LHCN-M2 (cell line): ENCODE measurements around the gene UCN. TPM values are rescaled to one million over a fixed set of nuclear protein-coding genes. Genes with fewer than 3 reads are reported as not detected.
"Not testable (repeated sequence)": the region's sequence is repeated elsewhere in the genome, so short reads cannot be mapped to it uniquely, and the experiment has no call there.

Source experiments
- DNase-seq: peaks from one replicate; pipeline ENCODE4 v3.0.0-alpha.2; 2012; ENCODE audit warnings: low read depth
- total RNA-seq: library from RNA; depleted of rRNA; stranded (reverse); fragments of >200 nt; gene quantifications from 2 replicates; pipeline ENCODE4 v1.2.3, GENCODE V29; 2014

The UCN gene
- total RNA-seq, 1 experiment from 2014 or later: 1.2 TPM

GRCh38 chr2:27285481-27285880 lies 22.8 kb downstream of the UCN start:
- DNase-seq: no peak

GRCh38 chr2:27284996-27285395 lies 23.2 kb downstream of the UCN start:
- DNase-seq: no peak

- no peak for DNase-seq
Measured at GRCh38 chr2:27282892-27283291, 25.4 kb downstream of the UCN start.

GRCh38 chr2:27281855-27282559 lies 26.2 kb downstream of the UCN start, which contains the start of gene TRIM54:
Gene TRIM54, plus strand, starts transcription at chr2:27282429. Its CDS starts 303 bp downstream, at chr2:27282732.
- peak; percentile 61 for DNase-seq

GRCh38 chr2:27281442-27281841 lies 26.8 kb downstream of the UCN start:
- no peak for DNase-seq

- no peak for DNase-seq
Measured at GRCh38 chr2:27280826-27281225, 27.4 kb downstream of the UCN start.

- DNase-seq: no peak
Measured at GRCh38 chr2:27278010-27278409, 30.2 kb downstream of the UCN start.

GRCh38 chr2:27275211-27276150 lies 32.8 kb downstream of the UCN start, which contains the start of gene DNAJC5G:
Gene DNAJC5G, plus strand, starts transcription at chr2:27275433. Its CDS starts 1,296 bp downstream, at chr2:27276729.
- DNase-seq: no peak

- not testable (repeated sequence) for DNase-seq
Measured at GRCh38 chr2:27272537-27273522, 35.4 kb downstream of the UCN start.

- no peak for DNase-seq
Measured at GRCh38 chr2:27271631-27272340, 36.5 kb downstream of the UCN start.

- DNase-seq: no peak
Measured at GRCh38 chr2:27270670-27271069, 37.6 kb downstream of the UCN start.

- DNase-seq: no peak
Measured at GRCh38 chr2:27270131-27270530, 38.1 kb downstream of the UCN start.

GRCh38 chr2:27268296-27268695 lies 39.9 kb downstream of the UCN start:
- DNase-seq: not testable (repeated sequence)

- DNase-seq: no peak
Measured at GRCh38 chr2:27265536-27265870, 42.7 kb downstream of the UCN start.

- peak; percentile 45 for DNase-seq
Measured at GRCh38 chr2:27264753-27265535, 43.3 kb downstream of the UCN start.

- DNase-seq: no peak
Measured at GRCh38 chr2:27264253-27264752, 43.9 kb downstream of the UCN start.

GRCh38 chr2:27263287-27264252 lies 44.7 kb downstream of the UCN start:
- DNase-seq: no peak
